H1 (cell line): ENCODE measurements around the gene KIF2C. TPM values are rescaled to one million over a fixed set of nuclear protein-coding genes. Genes with fewer than 3 reads are reported as not detected.

Experiments used
- CTCF ChIA-PET: fragments of 300-600 bp; sonication (Branson Sonifier 250); formaldehyde crosslinking; loops from one replicate; lab custom pipeline; 2021; ENCODE audit not compliant: partially characterized antibody; lab: Charles Lee
- POLR2A ChIA-PET: fragments of 300-600 bp; sonication (Branson Sonifier 250); formaldehyde crosslinking; loops from one replicate; lab custom pipeline; 2021; ENCODE audit warnings: inconsistent platforms; ENCODE audit not compliant: partially characterized antibody; lab: Charles Lee
- DNase-seq, 2 experiments: peaks; one replicate each; pipeline versions ENCODE4 v3.0.0 to v3.0.0-alpha.2; 2010 to 2022; ENCODE audit warnings: low spot score in 2 of 2, low read depth in 1 of 2, mixed read lengths in 1 of 2
- FAIRE-seq: peaks from 2 replicates; lab custom pipeline; 2011; peaks lifted over from hg19 to GRCh38; lab: Jason Lieb, UNC
- H2AFZ ChIP-seq: 2 replicates; pipeline ENCODE4 v1.8.1; 2012; ENCODE audit warnings: low read length, inconsistent platforms
- H2AK5ac ChIP-seq: 2 replicates; pipeline ENCODE4 v1.6.1; 2013; ENCODE audit warnings: low read depth, low read length
- H2BK120ac ChIP-seq: replicated peaks from 2 replicates; pipeline ENCODE3; 2013; ENCODE audit warnings: low read depth, low read length, inconsistent platforms
- H2BK12ac ChIP-seq: 2 replicates; pipeline ENCODE4 v1.6.1; 2013; ENCODE audit warnings: low read depth, low read length
- H2BK15ac ChIP-seq: 2 replicates; pipeline ENCODE4 v1.6.1; 2013; ENCODE audit warnings: low read length
- H2BK20ac ChIP-seq: 2 replicates; pipeline ENCODE4 v1.6.1; 2013; ENCODE audit warnings: low read length
- H2BK5ac ChIP-seq: 2 replicates; pipeline ENCODE4 v1.6.1; 2013; ENCODE audit warnings: low read depth, low read length
- H3K14ac ChIP-seq: 2 replicates; pipeline ENCODE4 v1.6.1; 2013; ENCODE audit warnings: inconsistent platforms; ENCODE audit not compliant: insufficient read length
- H3K18ac ChIP-seq: 2 replicates; pipeline ENCODE4 v1.6.1; 2013; ENCODE audit warnings: low read length; ENCODE audit errors: extremely low read depth
- H3K23ac ChIP-seq: 2 replicates; pipeline ENCODE4 v1.6.1; 2013; ENCODE audit warnings: inconsistent platforms; ENCODE audit not compliant: insufficient read length
- H3K23me2 ChIP-seq: 2 replicates; pipeline ENCODE4 v1.6.1; 2013; ENCODE audit warnings: low read depth, low read length
- H3K27ac ChIP-seq: 2 replicates; pipeline ENCODE4 v1.6.1; 2011; ENCODE audit warnings: low read depth, low read length, inconsistent platforms
- H3K27me3 ChIP-seq, 4 experiments: replicated peaks in 1 of 4; 1 replicate in 1 of 4; 2 replicates in 3 of 4; pipeline versions ENCODE4 v1.6.1 to v1.8.1; 2011 to 2013; ENCODE audit warnings: low read length in 3 of 4, mild to moderate bottlenecking in 3 of 4, inconsistent platforms in 2 of 4, mixed read lengths in 2 of 4, moderate library complexity in 1 of 4; ENCODE audit not compliant: control insufficient read depth in 3 of 4, insufficient read depth in 3 of 4; ENCODE audit errors: extremely low read depth in 1 of 4
- H3K36me3 ChIP-seq, 4 experiments: 2 replicates each; pipeline versions ENCODE4 v1.6.1 to v1.8.1; 2011 to 2013; ENCODE audit warnings: mild to moderate bottlenecking in 4 of 4, low read length in 3 of 4, moderate library complexity in 2 of 4, control low read depth in 1 of 4, inconsistent platforms in 1 of 4; ENCODE audit not compliant: insufficient read depth in 4 of 4, control insufficient read depth in 2 of 4
- H3K4ac ChIP-seq: replicated peaks from 2 replicates; pipeline ENCODE3; 2013; ENCODE audit warnings: low read length, low read depth, mixed read lengths, inconsistent platforms; ENCODE audit not compliant: insufficient read length
- H3K4me1 ChIP-seq, 4 experiments: replicated peaks in 1 of 4; 1 replicate in 1 of 4; 2 replicates in 3 of 4; pipeline versions ENCODE4 v1.6.1 to v1.8.1; 2011 to 2013; ENCODE audit warnings: low read length in 3 of 4, inconsistent platforms in 2 of 4, mixed read lengths in 1 of 4; ENCODE audit not compliant: insufficient read depth in 4 of 4, control insufficient read depth in 3 of 4
- H3K4me2 ChIP-seq, 2 experiments: 2 replicates each; pipeline versions ENCODE4 v1.6.1 to v1.8.1; 2011 to 2013; ENCODE audit warnings: low read depth in 2 of 2, low read length in 2 of 2, control low read depth in 1 of 2, inconsistent platforms in 1 of 2, mild to moderate bottlenecking in 1 of 2; ENCODE audit not compliant: insufficient read depth in 1 of 2
- H3K4me3 ChIP-seq, 4 experiments: fragments of 200-600, 300-600 bp in 1 of 4; sonication (generic), shearing (Covaris generic), sonication (Bioruptor Twin) in 1 of 4; 2 replicates each; pipeline versions ENCODE4 v1.5.1 to v1.8.1; 2011 to 2016; ENCODE audit warnings: low read length in 4 of 4, low read depth in 3 of 4, control low read depth in 2 of 4, inconsistent platforms in 2 of 4, mild to moderate bottlenecking in 2 of 4, mixed read lengths in 1 of 4, moderate library complexity in 1 of 4; ENCODE audit not compliant: insufficient read depth in 2 of 4; ENCODE audit errors: extremely low read depth in 1 of 4
- H3K56ac ChIP-seq: replicated peaks from 2 replicates; pipeline ENCODE3; 2013; ENCODE audit warnings: low read depth, mild to moderate bottlenecking, mixed read lengths, low read length, inconsistent platforms; ENCODE audit not compliant: insufficient read length
- H3K79me1 ChIP-seq: 2 replicates; pipeline ENCODE4 v1.6.1; 2013; ENCODE audit warnings: low read depth, low read length, control low read depth
- H3K79me2 ChIP-seq, 2 experiments: 2 replicates each; pipeline versions ENCODE4 v1.6.1 to v1.8.1; 2012 to 2013; ENCODE audit warnings: low read length in 2 of 2, mild to moderate bottlenecking in 2 of 2, inconsistent platforms in 1 of 2; ENCODE audit not compliant: insufficient read depth in 2 of 2, control insufficient read depth in 1 of 2
- H3K9ac ChIP-seq, 4 experiments: replicated peaks in 1 of 4; 1 replicate in 1 of 4; 2 replicates in 3 of 4; pipeline versions ENCODE4 v1.6.1 to v1.8.1; 2011 to 2013; ENCODE audit warnings: low read depth in 3 of 4, low read length in 3 of 4, control low read depth in 2 of 4, mild to moderate bottlenecking in 2 of 4, moderate library complexity in 2 of 4, inconsistent platforms in 1 of 4; ENCODE audit errors: extremely low read depth in 1 of 4
- H3K9me3 ChIP-seq, 2 experiments: 2 replicates each; pipeline versions ENCODE4 v1.6.1 to v1.8.1; 2012 to 2013; ENCODE audit warnings: mild to moderate bottlenecking in 2 of 2, moderate library complexity in 2 of 2, control low read depth in 1 of 2, inconsistent platforms in 1 of 2, low read depth in 1 of 2, low read length in 1 of 2, mixed read lengths in 1 of 2; ENCODE audit not compliant: insufficient read depth in 2 of 2
- H4K20me1 ChIP-seq, 2 experiments: replicated peaks in 1 of 2; 2 replicates each; pipeline versions ENCODE3 to v1.8.1; 2011 to 2013; ENCODE audit warnings: inconsistent platforms in 2 of 2, low read length in 2 of 2, mild to moderate bottlenecking in 1 of 2; ENCODE audit not compliant: insufficient read depth in 2 of 2, control insufficient read depth in 1 of 2
- H4K5ac ChIP-seq: 2 replicates; pipeline ENCODE4 v1.6.1; 2013; ENCODE audit warnings: low read length, low read depth, mixed read lengths, inconsistent platforms; ENCODE audit not compliant: insufficient read length
- H4K8ac ChIP-seq: 2 replicates; pipeline ENCODE4 v1.8.0; 2013; ENCODE audit warnings: mild to moderate bottlenecking, moderate library complexity, low read length, inconsistent platforms; ENCODE audit not compliant: insufficient read depth; ENCODE audit errors: extremely low read depth
- H4K91ac ChIP-seq: replicated peaks from 2 replicates; pipeline ENCODE3; 2013; ENCODE audit warnings: low read length, mixed read lengths, inconsistent platforms; ENCODE audit not compliant: insufficient read length
- JUND ChIP-seq: IDR thresholded peaks from 2 replicates; pipeline ENCODE4 v1.6.1; 2011; ENCODE audit warnings: mild to moderate bottlenecking, improper control_type of control experiment, low read length
- POLR2A ChIP-seq, 2 experiments: IDR thresholded peaks; 1 replicate in 1 of 2; 2 replicates in 1 of 2; pipeline ENCODE4 v1.6.1; 2011; ENCODE audit warnings: low read depth in 2 of 2, low read length in 2 of 2, mild to moderate bottlenecking in 2 of 2; ENCODE audit errors: control extremely low read depth in 1 of 2
- POLR2AphosphoS5 ChIP-seq: IDR thresholded peaks from 2 replicates; pipeline ENCODE4 v1.6.1; 2011; ENCODE audit warnings: low read depth, low read length
- SP4 ChIP-seq: IDR thresholded peaks from 2 replicates; pipeline ENCODE4 v1.6.1; 2012; ENCODE audit warnings: low read length, inconsistent platforms
- SUZ12 ChIP-seq: fragments of 200-600 bp; sonication (generic); IDR thresholded peaks from 2 replicates; pipeline ENCODE4 v1.6.1; 2012; ENCODE audit warnings: mild to moderate bottlenecking, inconsistent platforms, low read length, moderate library complexity, mixed read lengths
- YY1 ChIP-seq: IDR thresholded peaks from 2 replicates; pipeline ENCODE4 v1.6.1; 2011; ENCODE audit warnings: low read depth, mild to moderate bottlenecking, low read length
- WGBS, 2 experiments: shearing (Covaris generic) in 1 of 2; methylation state at CpG; one replicate each; pipeline versions ENCODE4 v1.1.6 to v1.1.7; 2013 to 2015; ENCODE audit warnings: low lambda C conversion rate in 2 of 2, mixed read lengths in 2 of 2, inconsistent platforms in 1 of 2, low coverage in 1 of 2, missing lambda C conversion rate in 1 of 2; ENCODE audit not compliant: insufficient replicate concordance in 2 of 2, insufficient coverage in 1 of 2, insufficient read length in 1 of 2; ENCODE audit errors: extremely low coverage in 1 of 2, missing lambda C conversion rate in 1 of 2; 5-methylcytosine and 5-hydroxymethylcytosine counted together
- polyA plus RNA-seq, 7 experiments: library from polyadenylated mRNA; depleted of rRNA in 3 of 7; stranded (reverse) in 5 of 7; unstranded in 2 of 7; fragments of >200 nt in 5 of 7; fragments of 200-250 nt in 2 of 7; gene quantifications; 1 replicate in 5 of 7; 2 replicates in 1 of 7; 4 replicates in 1 of 7; pipeline versions ENCODE4 v1.2.1 to v1.2.3, GENCODE V29; 2011 to 2013; ENCODE audit warnings: missing spikeins in 2 of 7, mixed read lengths in 2 of 7
- total RNA-seq: library from RNA; stranded (reverse); fragmentation: NEBNext Ultra II Directional; extraction: Animal tissue kit (Norgen Biotek cat#: 25700); gene quantifications from 2 replicates; pipeline ENCODE4 v1.2.1, GENCODE V29; 2021

The KIF2C gene
- total and polyA plus RNA-seq, 2 of the 8 experiments (the other 6 are each of a cell fraction or from before 2014, with no cell fraction given): 41.8 to 68.1 TPM

GRCh38 chr1:44778705-44779576 lies 39.3 kb downstream of the KIF2C start:
- H3K36me3 ChIP-seq: peaks cover 24 to 54% (median 34%) of the 10 kb centered on the region in 4 experiments
- no peak overlapping the region for H2BK120ac ChIP-seq
- no peak overlapping the region for H3K4ac ChIP-seq
- H2AK5ac ChIP-seq: no peak overlapping the region
- peaks cover 13 to 21% of the 10 kb centered on the region in 2 experiments for H4K20me1 ChIP-seq
- H3K18ac ChIP-seq: no peak overlapping the region
- no peaks in the 10 kb centered on the region; a peak in 1 of 7 replicates for H3K27me3 ChIP-seq
- no peak overlapping the region for H3K14ac ChIP-seq
- H3K23me2 ChIP-seq: peaks cover 16% of the 10 kb centered on the region
- no peak overlapping the region for H4K8ac ChIP-seq
- no peak overlapping the region for H2BK15ac ChIP-seq
- H3K4me2 ChIP-seq: peak overlapping the region; percentile 7 to 98; a peak in 2 of 4 replicates
- H3K79me1 ChIP-seq: peaks cover 3% of the 10 kb centered on the region; the same call in 1 of the 2 replicates
- no peaks in the 10 kb centered on the region for H3K9me3 ChIP-seq
- no peak overlapping the region for H2BK12ac ChIP-seq
- no peak overlapping the region for H3K9ac ChIP-seq
- H3K4me3 ChIP-seq: no peak overlapping the region
- DNase-seq: no peak
- peaks cover 0 to 13% (median 4%) of the 10 kb centered on the region in 4 experiments; a peak in 6 of 7 replicates for H3K4me1 ChIP-seq
- H2BK20ac ChIP-seq: no peak overlapping the region
- CTCF ChIA-PET: interaction anchor here (1.0 to 3.0 kb wide), 2 partner anchors 15 to 18 kb away, joined by 3 to 11 read pairs; no protein-coding TSS in a partner anchor
- no peak overlapping the region for H2BK5ac ChIP-seq
- 94% methylated on average over 6 of the region's 6 CpGs; no CpG with 5 or more reads in 1 of the 2 experiments for WGBS, 2 experiments
- no peak overlapping the region for H4K5ac ChIP-seq
- no peak overlapping the region for H4K91ac ChIP-seq
- POLR2A ChIA-PET: interaction anchor here (0.7 to 23.6 kb wide), 25 partner anchors 8 to 733 kb away, joined by 3 to 428 read pairs (median 19); partner anchors contain the start of genes BEST4, BTBD19, DYNLT4 and HECTD3
- H3K23ac ChIP-seq: no peak overlapping the region
- H3K79me2 ChIP-seq: peaks cover 15 to 33% of the 10 kb centered on the region in 2 experiments
- no peak overlapping the region for H3K56ac ChIP-seq
- H2AFZ ChIP-seq: no peak overlapping the region
- H3K27ac ChIP-seq: no peak overlapping the region
- peak; percentile 58; the same call in 1 of the 2 replicates for TF ChIP-seq POLR2AphosphoS5
- no peak for TF ChIP-seq JUND
- TF ChIP-seq POLR2A (IDR thresholded peaks at IDR 0.05; ENCODE audit: control extremely low read depth in 1 of 2, low read depth in 2 of 2, low read length in 2 of 2): peak; percentile 8 to 74; a peak in 2 of 3 replicates
- TF ChIP-seq SP4: no peak
- TF ChIP-seq SUZ12: no peak
- TF ChIP-seq YY1: no peak
- TF ChIP-seq, all 59 proteins: peak for 2
- no peak for FAIRE-seq
